GM23338 (cell line): ENCODE results near the gene KIF19.

ENCODE experiments used
- CREB1 ChIP-seq: fragments of 250-450 bp; sonication (Bioruptor Pico); IDR thresholded peaks from 2 replicates; pipeline ENCODE4 v1.5.0; 2020; ENCODE audit warnings: low read depth, mild to moderate bottlenecking, moderate library complexity
- CTCF ChIP-seq, 2 experiments: fragments of 200-600 bp in 1 of 2; sonication (generic) in 1 of 2; conservative IDR thresholded peaks; 2 replicates each; pipeline versions ENCODE4 v1.5.1 to v1.6.1; 2016 to 2017; ENCODE audit warnings: antibody characterized with exemption in 2 of 2, low read depth in 2 of 2, mild to moderate bottlenecking in 2 of 2, moderate library complexity in 1 of 2
- ETS1 ChIP-seq: IDR thresholded peaks from 2 replicates; pipeline ENCODE4 v1.6.1; 2016; ENCODE audit warnings: antibody characterized with exemption
- EZH2 ChIP-seq: fragments of 200-600 bp; sonication (generic); IDR thresholded peaks from one replicate; pipeline ENCODE4 v1.8.0; 2017; ENCODE audit warnings: antibody characterized with exemption, mild to moderate bottlenecking, low read depth; ENCODE audit not compliant: unreplicated experiment
- EZH2phosphoT487 ChIP-seq: fragments of 200-600 bp; sonication (generic); IDR thresholded peaks from one replicate; pipeline ENCODE4 v1.8.1; 2018; ENCODE audit warnings: antibody characterized with exemption; ENCODE audit not compliant: unreplicated experiment
- JUNB ChIP-seq: IDR thresholded peaks from one replicate; pipeline ENCODE4 v1.6.1; 2016; ENCODE audit warnings: antibody characterized with exemption; ENCODE audit not compliant: unreplicated experiment
- NANOG ChIP-seq: IDR thresholded peaks from 2 replicates; pipeline ENCODE4 v1.6.1; 2016; ENCODE audit warnings: antibody characterized with exemption, borderline replicate concordance
- POLR2AphosphoS5 ChIP-seq: IDR thresholded peaks from 2 replicates; pipeline ENCODE4 v1.6.1; 2016; ENCODE audit warnings: antibody characterized with exemption, low read depth
- REST ChIP-seq: IDR thresholded peaks from one replicate; pipeline ENCODE4 v1.6.1; 2018; ENCODE audit warnings: antibody characterized with exemption; ENCODE audit not compliant: unreplicated experiment
- STAT1 ChIP-seq: IDR thresholded peaks from one replicate; pipeline ENCODE4 v1.6.1; 2016; ENCODE audit warnings: antibody characterized with exemption; ENCODE audit not compliant: unreplicated experiment
- ZNF114 ChIP-seq: fragments of 250-450 bp; sonication (Bioruptor Pico); IDR thresholded peaks from 2 replicates; pipeline ENCODE4 v1.5.0; 2020; ENCODE audit warnings: mild to moderate bottlenecking, moderate library complexity
- ZNF331 ChIP-seq: fragments of 250-450 bp; sonication (Bioruptor Pico); IDR thresholded peaks from 2 replicates; pipeline ENCODE4 v1.5.0; 2020; ENCODE audit warnings: low read depth, mild to moderate bottlenecking, moderate library complexity
- ZNF462 ChIP-seq: fragments of 250-450 bp; sonication (Bioruptor Pico); IDR thresholded peaks from 2 replicates; pipeline ENCODE4 v1.5.0; 2020; ENCODE audit warnings: mild to moderate bottlenecking, moderate library complexity

GRCh38 chr17:74326506-74326905 is 480 bp downstream of the KIF19 start:
- no peak for TF ChIP-seq CTCF (conservative IDR thresholded peaks at IDR 0.05; ENCODE audit: low read depth in 2 of 2)
- no peak for TF ChIP-seq POLR2AphosphoS5
- no peak for TF ChIP-seq EZH2
- TF ChIP-seq JUNB: no peak
- no peak for TF ChIP-seq REST
- TF ChIP-seq ETS1: no peak
- no peak for TF ChIP-seq CREB1 (CRISPR knock-in tag)
- TF ChIP-seq EZH2phosphoT487: no peak
- TF ChIP-seq ZNF331: no peak
- TF ChIP-seq ZNF114 (CRISPR knock-in tag): no peak
- TF ChIP-seq STAT1: no peak
- no peak for TF ChIP-seq NANOG
- no peak for TF ChIP-seq ZNF462
